GM12878 (cell line): ENCODE measurements around the gene ZNF148.

ENCODE experiments used
- FOXK2 ChIP-seq: fragments of 450-650 bp; IDR thresholded peaks from 2 replicates; pipeline ENCODE4 v1.6.1; 2017; ENCODE audit warnings: mild to moderate bottlenecking, moderate library complexity
- RCOR1 ChIP-seq: conservative IDR thresholded peaks from 2 replicates; pipeline ENCODE4 v1.6.1; 2012; ENCODE audit warnings: low read depth, low read length, improper control_type of control experiment
- RFX5 ChIP-seq: IDR thresholded peaks from 2 replicates; pipeline ENCODE4 v1.6.1; 2011; ENCODE audit warnings: low read depth, low read length, improper control_type of control experiment
- STAT1 ChIP-seq: fragments of 450-650 bp; conservative IDR thresholded peaks from 2 replicates; pipeline ENCODE4 v1.6.1; 2014; ENCODE audit warnings: antibody characterized with exemption, mild to moderate bottlenecking

- TF ChIP-seq FOXK2 (no peak), STAT1 (no peak), RFX5 (no peak), RCOR1 (no peak)
Measured at GRCh38 chr3:125322166-125322565, 53.0 kb downstream of the ZNF148 start.
